Left kidney (tissue), 8 donors: ENCODE measurements around the gene KRTAP21-2. TPM values are rescaled to one million over a fixed set of nuclear protein-coding genes. Genes with fewer than 3 reads are reported as not detected.
"Not testable (repeated sequence)": the region's sequence is repeated elsewhere in the genome, so short reads cannot be mapped to it uniquely, and the experiment has no call there.

Experiments used
- DNase-seq: peaks from one replicate; pipeline ENCODE4 v3.0.0-alpha.2; 2013
- long read RNA-seq, 8 donors: transcript quantifications; one replicate each; lab custom pipeline, GENCODE V29; 2026
- polyA plus RNA-seq: library from polyadenylated mRNA; unstranded; fragments of 120-200 nt; gene quantifications from one replicate; pipeline ENCODE4 v1.2.1, GENCODE V29; 2013; ENCODE audit not compliant: insufficient read length

Gene KRTAP21-2
- not detected for polyA plus RNA-seq
- long read RNA-seq, donor 1, result 0 reads
- long read RNA-seq, donor 2, result 0 reads
- long read RNA-seq, donor 3, result 0 reads
- long read RNA-seq, donor 4, result 0 reads
- long read RNA-seq, donor 5, result 0 reads
- long read RNA-seq, donor 6, result 0 reads
- long read RNA-seq, donor 7, result 0 reads
- long read RNA-seq, donor 8, result 0 reads

- no peak for DNase-seq
Measured at GRCh38 chr21:30747159-30747558, at the start of gene KRTAP21-2. KRTAP21-2 (minus strand) TSS chr21:30747259; CDS start chr21:30747202, 57 bp downstream.

DNA sequence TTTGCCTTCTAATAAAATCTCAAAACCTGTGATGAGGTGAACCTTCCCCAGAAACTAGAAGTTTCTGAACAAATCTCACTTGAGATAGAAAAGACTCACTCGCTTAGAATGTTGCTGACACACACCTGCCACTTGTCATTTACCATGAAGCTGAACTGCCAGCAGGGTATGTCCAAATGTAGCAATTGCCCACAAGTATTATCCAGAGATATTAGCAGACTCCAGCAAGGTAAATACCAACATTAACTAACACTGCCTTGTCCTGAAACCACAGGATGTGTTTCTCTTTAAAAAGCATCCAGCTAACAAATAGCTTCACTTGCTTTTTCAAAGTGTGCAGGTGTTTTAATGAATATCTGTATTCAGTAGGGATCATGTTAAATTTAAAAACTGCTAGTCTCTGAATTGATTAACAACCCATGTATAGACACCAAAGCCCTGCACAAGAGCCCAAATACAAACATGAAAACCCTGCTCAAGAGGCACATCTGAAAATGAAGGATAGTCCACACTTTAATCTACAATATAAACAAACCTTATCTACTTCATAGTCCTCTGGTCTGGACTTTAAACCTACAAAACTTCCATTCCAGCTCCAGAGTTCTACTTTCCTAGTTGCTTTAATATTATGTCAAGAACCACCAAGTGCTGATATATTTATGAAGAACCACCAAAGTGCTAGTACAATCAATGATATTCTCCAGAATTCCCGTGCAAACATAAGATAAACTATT, 46.7 kb upstream of the KRTAP21-2 start:
- no peak for DNase-seq

- DNase-seq, result no peak
Measured at GRCh38 chr21:30779249-30779648, 32.2 kb upstream of the KRTAP21-2 start.

DNA sequence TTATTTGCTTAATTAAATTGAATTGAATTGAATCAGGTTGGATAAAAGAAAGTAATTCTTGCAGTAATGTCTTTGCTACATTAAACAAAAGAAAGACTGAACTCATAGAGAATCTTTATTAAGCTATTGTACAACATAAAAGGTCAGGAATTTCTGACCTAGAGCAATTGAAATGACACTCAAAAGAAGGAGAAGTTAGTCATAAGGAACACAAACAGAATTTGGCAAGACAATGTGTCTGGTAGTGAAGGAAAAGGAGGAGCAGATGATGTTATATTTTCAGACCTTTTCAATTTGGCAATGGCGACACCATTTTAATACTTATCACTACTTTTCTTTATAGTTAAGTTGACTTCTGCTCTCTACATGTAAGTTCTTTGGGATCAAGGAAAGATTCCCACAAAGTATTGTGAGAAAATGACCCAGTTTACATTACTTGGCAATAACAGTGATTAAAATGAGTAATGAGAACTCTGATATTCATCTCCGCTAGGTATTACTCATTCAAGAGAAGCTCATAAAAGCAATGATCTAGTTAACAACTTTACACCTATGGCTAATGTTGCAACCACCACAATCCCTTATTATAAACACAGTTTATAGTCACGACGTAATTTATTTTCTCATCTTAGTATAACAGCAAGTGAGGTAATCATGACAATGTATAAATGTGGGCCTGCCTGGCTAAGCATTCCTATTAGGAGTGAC, 22.8 kb upstream of the KRTAP21-2 start:
- no peak for DNase-seq

DNA sequence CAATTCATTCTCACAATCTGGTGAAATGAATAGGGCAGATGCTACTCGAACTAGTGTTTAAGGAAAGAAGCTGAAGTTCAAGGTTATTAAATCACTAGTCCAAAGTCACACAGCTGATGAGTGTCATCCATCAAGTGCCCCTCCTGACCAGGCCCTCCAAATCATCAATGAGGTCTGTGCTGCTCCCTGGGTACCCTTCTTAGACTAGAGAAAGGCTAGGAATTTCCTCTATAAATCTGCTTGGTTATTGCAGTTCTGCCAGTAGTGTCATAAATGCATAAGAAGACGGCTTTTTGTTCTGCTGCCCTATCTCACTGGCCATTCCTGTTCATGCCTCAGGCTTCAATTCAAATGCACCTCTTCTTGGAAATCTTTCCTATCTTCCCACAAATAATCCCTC, 13.7 kb upstream of the KRTAP21-2 start:
- no peak for DNase-seq

- DNase-seq, result no peak
Measured at GRCh38 chr21:30758306-30758705, 11.2 kb upstream of the KRTAP21-2 start.

DNA sequence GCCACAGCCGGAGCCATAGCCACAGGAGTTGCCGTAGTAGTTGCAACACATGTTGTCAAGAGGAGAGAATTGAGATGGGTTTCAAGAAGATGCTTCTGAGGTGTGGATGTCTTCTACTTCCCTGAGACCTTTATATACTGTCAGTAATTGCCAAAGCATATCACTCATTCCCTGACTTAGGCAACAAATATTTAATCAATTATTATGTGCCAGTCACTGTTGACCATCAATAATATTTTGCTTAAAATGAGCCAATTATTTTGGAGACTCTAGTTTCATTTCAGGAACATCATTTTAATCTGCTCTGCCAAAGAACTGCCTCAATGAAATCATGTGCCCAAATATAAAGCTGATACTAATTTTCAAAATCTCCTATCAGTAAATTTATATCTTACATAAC, 8.3 kb upstream of the KRTAP21-2 start, which contains the start of gene KRTAP21-1:
Gene KRTAP21-1, minus strand, starts transcription at position 101 of the 400 bp plus-strand sequence. Its CDS starts 50 bp downstream, at position 51.
- DNase-seq, result not testable (repeated sequence)

DNA sequence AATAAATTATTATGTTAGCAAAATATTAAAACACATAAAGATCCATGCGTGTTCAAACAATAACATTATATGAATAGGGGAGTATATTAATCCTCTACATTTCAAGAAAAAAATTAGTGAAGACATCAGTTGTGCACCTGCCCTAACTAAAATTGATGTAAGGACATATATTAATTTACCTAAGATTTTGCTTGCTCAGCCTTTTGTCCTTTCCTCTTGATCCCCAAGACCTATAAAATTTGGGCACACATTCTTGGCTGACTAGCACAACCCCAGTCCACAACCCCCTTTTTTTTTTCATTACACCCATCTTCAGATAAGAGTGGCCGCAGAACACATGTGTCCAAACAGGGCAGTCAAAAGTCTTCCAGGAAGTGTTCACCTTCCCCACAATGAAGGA, 6.6 kb downstream of the KRTAP21-2 start:
- no peak for DNase-seq

DNA sequence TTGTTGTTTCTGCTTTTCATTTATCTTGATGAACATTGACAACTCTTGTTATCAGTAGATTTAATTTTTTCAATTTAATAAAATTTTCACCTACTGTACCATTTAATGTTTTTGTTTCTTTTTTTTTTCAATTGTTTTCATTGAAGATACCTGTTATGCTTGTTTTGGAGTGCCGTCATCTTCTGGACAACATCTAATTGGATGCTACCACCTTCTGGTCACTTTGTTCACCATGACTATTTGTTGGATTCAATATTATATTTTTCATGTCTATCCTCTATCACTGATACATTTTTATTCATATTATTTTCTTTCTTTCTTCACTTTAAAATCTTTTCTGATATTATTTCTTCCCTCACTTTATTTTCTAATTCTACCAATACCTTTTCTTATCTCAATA, 14.0 kb downstream of the KRTAP21-2 start:
- no peak for DNase-seq

DNA sequence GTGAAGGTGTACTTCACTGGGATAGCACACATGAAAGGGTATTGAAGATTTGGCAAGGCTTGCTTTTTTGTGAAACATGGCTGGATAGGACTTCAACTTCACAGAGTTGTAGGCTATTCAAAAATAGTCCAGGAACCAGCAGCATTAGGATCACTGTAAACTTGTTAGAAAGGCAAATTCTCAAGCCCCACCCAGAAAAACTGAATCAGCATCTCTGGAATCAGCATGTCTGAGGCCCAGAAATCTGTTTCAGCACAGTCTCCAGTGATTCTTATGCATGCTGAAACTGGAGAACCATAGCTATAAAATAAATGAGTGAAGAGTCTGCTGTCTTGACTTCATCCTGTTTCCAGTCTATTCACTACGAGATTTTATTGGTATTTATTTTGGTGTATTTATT, 20.3 kb downstream of the KRTAP21-2 start:
- DNase-seq, result no peak

DNA sequence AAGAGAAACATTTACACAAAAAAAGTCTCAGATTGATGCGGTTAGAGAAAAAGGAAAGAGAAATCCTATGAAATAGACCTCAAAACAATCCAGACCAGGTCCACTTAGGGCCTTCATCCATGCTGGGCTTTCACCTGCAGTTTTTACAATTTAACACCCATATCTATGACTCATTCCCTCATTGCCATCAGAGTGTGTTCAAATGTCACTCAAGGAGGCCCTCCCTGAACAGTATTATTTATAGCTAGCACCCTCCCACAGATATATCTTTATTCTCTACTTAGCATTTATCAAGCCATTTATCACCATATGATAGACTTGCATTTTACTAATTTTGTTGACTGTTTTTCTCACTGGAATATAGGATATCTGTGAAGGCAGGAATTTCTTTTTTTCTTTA, 27.7 kb downstream of the KRTAP21-2 start:
- DNase-seq, result no peak

DNA sequence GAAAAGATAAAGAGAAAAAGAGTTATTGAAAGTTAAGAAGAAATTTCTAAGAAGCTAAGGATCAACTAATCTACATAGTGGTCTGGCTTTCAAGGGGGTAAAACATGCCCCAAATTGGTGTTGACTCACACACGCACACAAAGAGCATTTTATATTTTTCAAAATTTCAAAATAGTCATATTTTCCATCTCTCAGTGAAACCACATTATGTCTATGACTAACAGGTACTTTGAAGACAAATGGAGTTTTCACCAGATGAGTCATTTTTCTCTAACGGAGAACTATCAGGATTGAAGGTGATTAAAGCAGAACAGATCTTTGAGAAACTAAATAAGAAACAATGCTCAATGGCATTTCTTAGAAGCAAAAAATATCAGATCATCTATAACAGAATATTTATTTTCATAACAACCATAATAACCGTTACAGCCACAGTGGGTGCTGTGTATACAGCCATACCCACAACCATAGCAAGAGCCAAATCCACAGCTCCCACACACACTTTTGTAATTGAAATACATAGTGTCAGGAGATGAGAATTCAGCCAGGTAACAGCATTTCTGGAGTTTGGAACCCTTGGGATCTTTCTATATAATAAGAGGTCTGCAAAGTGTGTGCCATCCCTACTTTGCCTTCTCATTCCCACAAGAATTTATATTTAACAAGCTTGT, 28.7 kb downstream of the KRTAP21-2 start, which contains the start of gene KRTAP21-3:
Gene KRTAP21-3, minus strand, starts transcription at position 539 of the 671 bp plus-strand sequence. Its CDS starts 18 bp downstream, at position 521.
- no peak for DNase-seq

DNA sequence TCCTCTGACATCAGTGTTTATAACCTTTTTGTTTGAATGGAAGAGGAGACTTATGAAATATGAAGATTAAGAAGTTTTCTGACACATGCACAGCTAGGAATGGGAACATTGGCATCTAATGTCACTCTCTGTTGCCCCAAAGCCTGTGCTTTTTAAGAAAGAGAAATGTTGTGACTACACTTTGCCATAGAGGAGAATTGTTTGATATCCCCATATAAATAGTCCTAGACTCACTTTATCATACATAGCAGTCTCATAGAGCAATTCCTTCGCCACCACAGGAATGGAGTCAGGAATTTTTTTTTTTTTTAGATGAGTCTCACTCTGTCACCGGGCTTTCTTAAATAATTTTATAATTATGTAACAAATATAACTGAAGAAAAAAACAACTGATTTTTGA, 30.0 kb downstream of the KRTAP21-2 start:
- no peak for DNase-seq

DNA sequence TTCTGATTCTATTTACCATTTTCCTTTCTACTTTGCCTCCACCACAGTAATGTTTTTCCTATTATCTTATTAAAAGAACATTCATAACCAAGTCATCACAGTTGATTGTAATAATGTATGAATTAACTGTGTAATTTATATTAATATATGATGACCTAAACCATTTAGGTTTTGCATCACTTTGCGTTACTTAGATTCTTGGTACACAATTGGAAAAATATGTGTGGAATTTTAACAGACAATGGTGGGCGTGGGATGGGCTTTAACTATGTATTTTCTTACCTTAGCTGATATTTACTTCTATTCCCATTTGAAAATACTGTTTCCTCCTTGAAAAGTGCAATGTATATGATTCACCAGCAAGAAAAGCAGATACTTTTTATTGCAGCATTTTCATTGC, 32.1 kb downstream of the KRTAP21-2 start:
- no peak for DNase-seq

GRCh38 chr21:30714456-30714855, 32.6 kb downstream of the KRTAP21-2 start:
- DNase-seq, result no peak

GRCh38 chr21:30713766-30714165, 33.3 kb downstream of the KRTAP21-2 start:
- no peak for DNase-seq

- DNase-seq, result no peak
Measured at GRCh38 chr21:30710499-30710898, 36.6 kb downstream of the KRTAP21-2 start.

DNA sequence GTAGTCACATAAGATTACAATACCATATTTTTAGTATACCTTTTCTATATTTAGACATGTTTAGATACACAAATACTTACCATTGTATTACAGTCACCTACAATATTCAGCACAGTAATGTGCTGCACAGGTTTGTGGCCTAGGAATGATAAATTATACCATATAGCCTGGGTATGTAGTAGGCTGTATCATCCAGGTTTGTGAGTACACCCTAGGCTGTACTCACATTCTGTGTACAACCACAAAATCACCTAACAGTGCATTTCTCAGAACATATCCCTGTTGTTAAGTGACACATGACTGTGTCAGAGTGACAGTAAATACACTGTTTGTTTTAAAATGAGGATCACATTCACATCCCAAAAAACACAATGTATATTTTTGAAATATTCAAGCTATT, 39.6 kb downstream of the KRTAP21-2 start:
- DNase-seq, result no peak
